IMR-90 (cell line): ENCODE measurements around the gene ROBO1. TPM values are rescaled to one million over a fixed set of nuclear protein-coding genes. Genes with fewer than 3 reads are reported as not detected.

Experiments
- ATAC-seq: fragments of 200-7000 bp; cut with Tn5 transposase; 2 replicates; pipeline ENCODE4 v1.9.1; 2020; ENCODE audit warnings: low read depth, mild to moderate bottlenecking, moderate library complexity
- BruUV-seq: library from RNA; stranded (reverse); fragments of 400-500 nt; replicated peaks from 2 replicates; lab custom pipeline; 2021; lab: Mats Ljungman, UMichigan
- CTCF ChIA-PET: fragments of 300-600 bp; formaldehyde crosslinking; extraction: SDS; loops from one replicate; lab custom pipeline; 2021; ENCODE audit warnings: antibody characterized with exemption; lab: Yijun Ruan, JAX
- POLR2A ChIA-PET: fragments of 300-600 bp; sonication (Branson Sonifier 250); formaldehyde crosslinking; loops from one replicate; lab custom pipeline; 2022; ENCODE audit warnings: antibody characterized with exemption; ENCODE audit not compliant: unreplicated experiment; lab: Charles Lee
- DNase-seq: peaks from one replicate; pipeline ENCODE4 v3.0.0; 2013
- H2AFZ ChIP-seq: replicated peaks from 2 replicates; pipeline ENCODE3; 2013; ENCODE audit warnings: low read length, mild to moderate bottlenecking; ENCODE audit not compliant: poor library complexity
- H2AK5ac ChIP-seq: 2 replicates; pipeline ENCODE4 v1.6.1; 2013; ENCODE audit warnings: low read depth, low read length, inconsistent platforms
- H2AK9ac ChIP-seq: replicated peaks from 2 replicates; pipeline ENCODE3; 2013; ENCODE audit warnings: mild to moderate bottlenecking, low read depth, low read length, moderate library complexity; ENCODE audit not compliant: poor library complexity
- H2BK120ac ChIP-seq: 2 replicates; pipeline ENCODE4 v1.6.1; 2013; ENCODE audit warnings: low read depth, low read length, inconsistent platforms
- H2BK15ac ChIP-seq: 3 replicates; pipeline ENCODE4 v1.6.1; 2013; ENCODE audit warnings: low read depth, low read length, inconsistent platforms
- H2BK20ac ChIP-seq: 2 replicates; pipeline ENCODE4 v1.6.1; 2013; ENCODE audit warnings: low read depth, mild to moderate bottlenecking, inconsistent platforms, low read length, moderate library complexity
- H2BK5ac ChIP-seq: 2 replicates; pipeline ENCODE4 v1.6.1; 2013; ENCODE audit warnings: mild to moderate bottlenecking, low read depth, low read length, inconsistent platforms; ENCODE audit not compliant: poor library complexity, severe bottlenecking
- H3K14ac ChIP-seq: replicated peaks from 2 replicates; pipeline ENCODE4 v1.6.1; 2013; ENCODE audit warnings: low read depth, low read length, inconsistent platforms
- H3K18ac ChIP-seq: 2 replicates; pipeline ENCODE4 v1.6.1; 2013; ENCODE audit warnings: low read depth, low read length, control low read depth
- H3K23ac ChIP-seq: 2 replicates; pipeline ENCODE4 v1.6.1; 2013; ENCODE audit warnings: low read depth, low read length, inconsistent platforms
- H3K27ac ChIP-seq: 2 replicates; pipeline ENCODE4 v1.5.1; 2013; ENCODE audit warnings: mild to moderate bottlenecking, control low read depth, low read length; ENCODE audit not compliant: insufficient read depth
- H3K27me3 ChIP-seq: 2 replicates; pipeline ENCODE4 v1.6.1; 2013; ENCODE audit warnings: low read length; ENCODE audit not compliant: control insufficient read depth, insufficient read depth
- H3K36me3 ChIP-seq: 2 replicates; pipeline ENCODE4 v1.6.1; 2013; ENCODE audit warnings: low read length, mixed read lengths; ENCODE audit not compliant: control insufficient read depth, insufficient read depth
- H3K4ac ChIP-seq: 2 replicates; pipeline ENCODE4 v1.6.1; 2013; ENCODE audit warnings: low read depth, low read length, inconsistent platforms
- H3K4me1 ChIP-seq: 2 replicates; pipeline ENCODE4 v1.6.1; 2013; ENCODE audit warnings: low read length, mixed read lengths; ENCODE audit not compliant: control insufficient read depth, insufficient read depth
- H3K4me2 ChIP-seq: 2 replicates; pipeline ENCODE4 v1.6.1; 2013; ENCODE audit warnings: low read depth, mild to moderate bottlenecking, control low read depth, low read length, moderate library complexity
- H3K4me3 ChIP-seq: 2 replicates; pipeline ENCODE4 v1.5.1; 2013; ENCODE audit warnings: low read depth, mild to moderate bottlenecking, control low read depth, low read length, moderate library complexity; ENCODE audit not compliant: insufficient read depth
- H3K56ac ChIP-seq: 2 replicates; pipeline ENCODE4 v1.6.1; 2013; ENCODE audit warnings: low read length, inconsistent platforms; ENCODE audit not compliant: insufficient read depth; ENCODE audit errors: extremely low read depth
- H3K79me1 ChIP-seq, 2 experiments: 2 replicates each; pipeline ENCODE4 v1.6.1; 2013; ENCODE audit warnings: low read length in 2 of 2, inconsistent platforms in 1 of 2, low read depth in 1 of 2
- H3K9ac ChIP-seq: 2 replicates; pipeline ENCODE4 v1.6.1; 2013; ENCODE audit warnings: low read depth, low read length, control low read depth
- H3K9me1 ChIP-seq: 2 replicates; pipeline ENCODE4 v1.6.1; 2013; ENCODE audit warnings: low read length, inconsistent platforms; ENCODE audit not compliant: insufficient read depth
- H3K9me3 ChIP-seq: 2 replicates; pipeline ENCODE4 v1.6.1; 2013; ENCODE audit warnings: low read length; ENCODE audit not compliant: control insufficient read depth, insufficient read depth
- H4K20me1 ChIP-seq: 2 replicates; pipeline ENCODE4 v1.6.1; 2013; ENCODE audit warnings: low read length, inconsistent platforms; ENCODE audit not compliant: insufficient read depth
- H4K5ac ChIP-seq: 2 replicates; pipeline ENCODE4 v1.6.1; 2013; ENCODE audit warnings: mild to moderate bottlenecking, low read depth, low read length, control low read depth
- H4K8ac ChIP-seq, 2 experiments: 2 replicates each; pipeline ENCODE4 v1.6.1; 2013; ENCODE audit warnings: low read depth in 2 of 2, low read length in 2 of 2, control low read depth in 1 of 2, inconsistent platforms in 1 of 2
- H4K91ac ChIP-seq: 2 replicates; pipeline ENCODE4 v1.6.1; 2013; ENCODE audit warnings: low read depth, low read length, inconsistent platforms; ENCODE audit not compliant: insufficient read depth
- CEBPB ChIP-seq: IDR thresholded peaks from 2 replicates; pipeline ENCODE4 v1.6.1; 2012; ENCODE audit warnings: low read depth, low read length, improper control_type of control experiment
- WGBS, 2 experiments: methylation state at CpG; one replicate each; pipeline versions ENCODE4 v1.1.5 to v1.1.7; 2013; ENCODE audit warnings: missing lambda C conversion rate in 2 of 2; ENCODE audit not compliant: insufficient read length in 1 of 2; ENCODE audit errors: extremely low coverage in 2 of 2; 5-methylcytosine and 5-hydroxymethylcytosine counted together
- dilution Hi-C: fragments of 300-500 bp; cut with HindIII; formaldehyde crosslinking; loops from one replicate; pipeline ENCODE4 v1.14.3; 2018; ENCODE audit warnings: low sequenced_read_pairs; ENCODE audit not compliant: unreplicated experiment
- in situ Hi-C: fragments of 300-500 bp; cut with MboI; formaldehyde crosslinking; loops from 3 replicates; pipeline ENCODE4 v1.14.3; 2019; ENCODE audit warnings: low sequenced_read_pairs, inconsistent platforms, mixed read lengths
- intact Hi-C: fragments of 100-400 bp; cut with micrococcal nuclease; formaldehyde crosslinking; loops from 2 replicates; pipeline ENCODE4 v1.10.0; 2022
- polyA plus RNA-seq, 3 experiments: library from polyadenylated mRNA; depleted of rRNA; stranded (reverse); fragments of >200 nt; gene quantifications; 2 replicates each; pipeline ENCODE4 v1.2.3, GENCODE V29; 2012; ENCODE audit warnings: low replicate concordance in 1 of 3
- total RNA-seq: library from RNA; depleted of rRNA; stranded (reverse); fragments of >200 nt; gene quantifications from 2 replicates; pipeline ENCODE4 v1.2.3, GENCODE V29; 2012

ROBO1 gene
- total and polyA plus RNA-seq, 2 of the 4 experiments (the other 2 are of a cell fraction), result 24.1 to 53.9 TPM

DNA sequence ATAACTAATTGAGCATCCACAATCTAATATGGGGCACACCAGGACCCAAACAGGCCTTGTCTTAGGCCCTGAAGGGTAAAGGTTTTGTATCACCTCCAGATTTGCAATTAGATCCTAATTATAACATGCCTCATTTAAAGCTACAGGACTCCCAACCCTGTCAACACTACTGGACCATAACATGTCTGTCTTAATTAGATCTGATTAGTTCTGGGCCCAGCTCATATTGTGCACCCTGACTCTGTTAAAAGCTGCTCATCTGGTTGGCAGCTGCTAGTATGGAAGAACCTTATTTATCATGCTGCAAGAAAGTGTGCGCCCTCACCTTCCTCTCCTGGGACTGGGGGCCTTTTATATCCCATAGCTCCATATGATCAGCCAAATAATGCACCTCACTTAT is 457.8 kb downstream of the ROBO1 start:
- Histone ChIP-seq H3K4me1 (peaks cover 2% of the 10 kb centered on the region), H3K14ac (no peak overlapping the region), H2BK20ac (no peak overlapping the region), H3K36me3 (no peaks in the 10 kb centered on the region), H4K8ac (no peak overlapping the region), H4K91ac (no peak overlapping the region), H3K27ac (no peak overlapping the region), H2AFZ (no peak overlapping the region), H3K56ac (no peak overlapping the region), H3K27me3 (no peaks in the 10 kb centered on the region), H3K4me2 (no peak overlapping the region), H3K9ac (no peak overlapping the region), H2BK120ac (no peak overlapping the region), H2BK15ac (no peak overlapping the region), H2AK5ac (no peak overlapping the region), H3K4me3 (no peak overlapping the region), H3K23ac (no peak overlapping the region), H2BK5ac (no peak overlapping the region), H4K20me1 (no peaks in the 10 kb centered on the region), H4K5ac (no peak overlapping the region), H3K79me1 (no peaks in the 10 kb centered on the region), H2AK9ac (no peak overlapping the region), H3K9me3 (no peaks in the 10 kb centered on the region), H3K18ac (no peak overlapping the region), H3K9me1 (no peaks in the 10 kb centered on the region), H3K4ac (no peak overlapping the region)
- in situ Hi-C loops (no loop called here), intact Hi-C loops (no loop called here), dilution Hi-C loops (no loop called here)
- CTCF ChIA-PET, result no interaction called here
- BruUV-seq, result no TSS peak
- no peak for TF ChIP-seq CEBPB
- WGBS, 2 experiments, result no CpG with 5 or more reads among the region's 1 CpG
- ATAC-seq (no peak), DNase-seq (no peak)
- POLR2A ChIA-PET, result no interaction called here
